Measurements from ENCODE around the gene AGO4. TPM values are rescaled to one million over a fixed set of nuclear protein-coding genes. Genes with fewer than 3 reads are reported as not detected.
"Not testable (repeated sequence)": the region's sequence is repeated elsewhere in the genome, so short reads cannot be mapped to it uniquely, and the experiment has no call there.

AGO4 gene
- total RNA-seq: 1 to 10 TPM; 3.9 to 6.5 TPM

- Mint-ChIP-seq H3K9me3 (no peaks in the 10 kb centered on the region), H3K27ac (peak within 1 kb of the TSS; percentile 17 to 83), H3K36me3 (peaks cover 0 to 5% of the 10 kb centered on the region in 2 donors)
- peak in 1 of 2 donors; percentile 35 for DNase-seq (ENCODE audit: low spot score in 2 of 2)
- ATAC-seq: peak; percentile 59 to 63
Measured at GRCh38 chr1:35807614-35808449, at the start of gene AGO4. Gene AGO4 (plus strand): TSS chr1:35808016. CDS start chr1:35808417, 401 bp downstream.

GRCh38 chr1:35762141-35762540 is 45.7 kb upstream of the AGO4 start:
- ATAC-seq (no peak), DNase-seq (ENCODE audit: low spot score in 2 of 2) (no peak)
- Mint-ChIP-seq H3K9me3 (no peaks in the 10 kb centered on the region), H3K27ac (no peak overlapping the region), H3K36me3 (peaks cover 31 to 41% of the 10 kb centered on the region in 2 donors)

- no peak for ATAC-seq
- Mint-ChIP-seq H3K9me3 (no peaks in the 10 kb centered on the region), H3K36me3 (peaks cover 26 to 41% of the 10 kb centered on the region in 2 donors), H3K27ac (no peak overlapping the region)
- no peak for DNase-seq (ENCODE audit: low spot score in 2 of 2)
Measured at GRCh38 chr1:35763201-35763600, 44.6 kb upstream of the AGO4 start.

DNA sequence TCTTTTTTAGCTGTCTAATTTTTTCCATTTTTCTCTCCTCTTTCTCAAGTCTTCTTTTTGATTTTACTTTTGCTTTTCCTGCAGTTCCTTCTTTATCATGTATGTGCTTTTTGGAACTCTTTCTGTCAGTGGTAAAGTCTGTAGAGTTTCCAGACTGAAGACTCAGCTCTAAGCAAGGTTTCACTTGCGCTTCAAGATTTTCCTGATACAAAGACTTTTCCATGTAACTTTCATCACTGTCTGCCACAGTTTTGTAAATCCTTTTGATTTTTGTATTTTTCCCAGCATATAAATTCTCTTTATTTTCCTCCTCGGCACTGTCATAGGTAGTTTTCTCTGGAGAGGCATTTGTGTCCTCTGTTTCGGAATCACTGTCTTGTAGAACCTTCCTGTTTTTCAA is 43.5 kb upstream of the AGO4 start:
- ATAC-seq (no peak), DNase-seq (ENCODE audit: low spot score in 2 of 2) (no peak)
- Mint-ChIP-seq H3K27ac (no peak overlapping the region), H3K36me3 (peaks cover 28 to 35% of the 10 kb centered on the region in 2 donors), H3K9me3 (no peaks in the 10 kb centered on the region)

DNA sequence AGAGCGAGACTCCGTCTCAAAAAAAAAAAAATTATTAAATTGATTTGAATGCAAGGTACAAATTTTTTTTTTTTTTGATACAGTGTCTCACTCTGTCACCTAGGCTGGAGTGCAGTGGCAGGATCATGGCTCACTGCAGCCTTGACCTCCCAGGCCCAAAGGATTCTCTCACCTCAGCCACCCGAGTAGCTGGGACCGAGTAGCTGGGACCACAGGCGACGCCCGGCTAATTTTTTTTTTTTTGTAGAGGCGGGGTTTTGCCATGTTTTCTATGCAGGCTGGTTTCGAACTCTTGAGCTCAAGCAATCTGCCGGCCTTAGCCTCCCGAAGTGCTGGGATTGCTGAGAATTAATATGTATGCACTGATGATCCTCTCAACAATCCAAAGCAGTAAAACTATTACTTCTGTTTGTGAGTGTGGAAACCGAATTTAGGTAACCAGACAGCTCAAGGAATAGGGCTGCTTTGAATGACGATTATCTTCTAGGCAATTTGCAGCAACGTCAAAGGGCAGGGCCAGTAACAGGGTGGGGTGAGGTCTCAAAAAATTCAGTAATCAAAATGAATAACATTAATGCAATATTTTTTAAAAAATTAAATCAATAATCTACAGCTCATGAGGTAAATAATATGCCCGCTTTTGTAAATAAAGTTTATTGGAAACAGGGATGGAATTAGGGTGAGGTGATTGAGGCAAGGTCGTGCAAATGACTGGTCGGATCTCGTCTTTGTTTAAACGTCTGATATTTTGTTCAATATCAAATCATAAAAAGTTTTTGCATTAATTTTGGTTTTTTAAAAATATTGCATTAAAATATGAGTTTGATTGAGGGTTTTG is 39.2 kb upstream of the AGO4 start:
- Mint-ChIP-seq H3K9me3 (no peaks in the 10 kb centered on the region), H3K36me3 (peaks cover 8 to 10% of the 10 kb centered on the region in 2 donors), H3K27ac (peak overlapping the region; percentile 34 to 89)
- no peak for ATAC-seq
- DNase-seq (ENCODE audit: low spot score in 2 of 2): no peak

- Mint-ChIP-seq H3K27ac (peak overlapping the region; percentile 34 to 89), H3K36me3 (peaks cover 2 to 7% of the 10 kb centered on the region in 2 donors), H3K9me3 (no peaks in the 10 kb centered on the region)
- peak; percentile 85 to 88 for DNase-seq (ENCODE audit: low spot score in 2 of 2)
- ATAC-seq: peak; percentile 84 to 86
Measured at GRCh38 chr1:35769188-35769758, 38.5 kb upstream of the AGO4 start.

DNA sequence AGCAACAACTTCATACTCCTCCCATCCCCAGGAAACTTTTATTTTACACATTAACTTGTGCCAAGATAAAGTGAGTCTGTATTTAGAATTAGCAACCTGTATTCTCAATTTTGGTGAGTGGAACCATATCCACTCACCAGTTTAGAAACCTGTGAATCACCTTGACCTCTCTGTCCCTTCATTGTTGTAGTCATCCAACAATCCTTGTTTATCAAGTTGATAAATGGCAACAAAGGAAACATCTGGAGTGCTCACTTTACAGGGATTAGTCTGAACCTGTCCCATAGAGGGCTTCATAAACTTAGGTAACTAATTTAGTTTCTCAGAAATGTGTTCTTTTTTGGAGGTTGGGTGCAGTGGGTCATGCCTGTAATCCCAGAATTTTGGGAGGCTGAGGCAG is 34.1 kb upstream of the AGO4 start:
- no peaks in the 10 kb centered on the region for H3K36me3 Mint-ChIP-seq
- DNase-seq (ENCODE audit: low spot score in 2 of 2): no peak
- H3K9me3 Mint-ChIP-seq: no peaks in the 10 kb centered on the region
- H3K27ac Mint-ChIP-seq: peak overlapping the region in 1 of 2 donors; percentile 22
- ATAC-seq: no peak

GRCh38 chr1:35776172-35776571 is 31.6 kb upstream of the AGO4 start:
- ATAC-seq; DNase-seq (ENCODE audit: low spot score in 2 of 2); H3K36me3 Mint-ChIP-seq; H3K27ac Mint-ChIP-seq; H3K9me3 Mint-ChIP-seq: not testable (repeated sequence)

- Mint-ChIP-seq H3K36me3 (no peaks in the 10 kb centered on the region), H3K27ac (no peak overlapping the region), H3K9me3 (no peaks in the 10 kb centered on the region)
- DNase-seq (ENCODE audit: low spot score in 2 of 2) (no peak), ATAC-seq (no peak)
Measured at GRCh38 chr1:35777109-35777508, 30.7 kb upstream of the AGO4 start.

- H3K36me3 Mint-ChIP-seq: no peaks in the 10 kb centered on the region
- no peaks in the 10 kb centered on the region for H3K9me3 Mint-ChIP-seq
- H3K27ac Mint-ChIP-seq: no peak overlapping the region
- ATAC-seq (no peak), DNase-seq (ENCODE audit: low spot score in 2 of 2) (no peak)
Measured at GRCh38 chr1:35783055-35783583, 24.7 kb upstream of the AGO4 start.

DNA sequence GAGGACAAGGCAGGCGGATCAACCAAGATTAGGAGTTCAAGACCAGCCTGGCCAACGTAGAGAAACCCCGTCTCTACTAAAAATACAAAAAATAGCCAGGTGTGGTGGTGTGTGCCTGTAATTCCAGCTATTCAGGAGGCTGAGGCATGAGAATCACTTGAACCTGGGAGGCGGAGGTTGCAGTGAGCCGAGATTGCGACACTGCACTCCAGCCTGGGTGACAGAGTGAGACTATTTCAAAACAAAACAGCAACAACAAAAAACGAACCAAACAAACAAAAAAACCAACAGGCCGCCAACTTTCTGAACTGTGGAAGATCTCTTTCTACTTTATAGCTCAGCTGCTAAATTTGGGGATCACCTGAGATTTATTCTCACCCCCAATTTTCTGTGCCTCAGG is 23.5 kb upstream of the AGO4 start:
- not testable (repeated sequence) for H3K9me3 Mint-ChIP-seq; DNase-seq (ENCODE audit: low spot score in 2 of 2)

DNA sequence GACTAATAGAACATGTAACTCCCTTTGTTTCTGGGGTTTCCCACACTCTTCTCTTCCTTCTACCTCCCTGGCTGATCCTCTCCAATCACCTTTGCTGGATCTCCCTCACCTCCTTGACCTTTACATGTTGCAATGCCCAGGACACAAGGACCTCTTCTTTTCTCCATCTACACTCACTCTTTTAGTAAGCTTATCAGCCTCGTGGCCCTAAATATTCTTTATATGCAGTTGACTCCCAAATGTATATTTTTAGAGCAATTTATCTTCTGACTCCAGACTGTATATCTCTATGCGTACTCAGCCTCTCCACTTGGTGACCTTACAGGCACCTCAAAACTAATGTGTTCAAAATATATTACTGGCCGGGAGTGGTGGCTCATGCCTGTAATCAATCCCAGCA is 19.7 kb upstream of the AGO4 start:
- ATAC-seq (no peak), DNase-seq (ENCODE audit: low spot score in 2 of 2) (no peak)
- Mint-ChIP-seq H3K27ac (no peak overlapping the region), H3K9me3 (no peaks in the 10 kb centered on the region), H3K36me3 (no peaks in the 10 kb centered on the region)

More for the DNA sequence above, 23.5 kb upstream of the AGO4 start:
- H3K36me3 Mint-ChIP-seq, H3K27ac Mint-ChIP-seq, ATAC-seq: not testable (repeated sequence)

GRCh38 chr1:35790670-35791069 is 17.1 kb upstream of the AGO4 start:
- DNase-seq (ENCODE audit: low spot score in 2 of 2): no peak
- no peak overlapping the region for H3K27ac Mint-ChIP-seq
- no peaks in the 10 kb centered on the region for H3K9me3 Mint-ChIP-seq
- H3K36me3 Mint-ChIP-seq: no peaks in the 10 kb centered on the region
- no peak for ATAC-seq

DNA sequence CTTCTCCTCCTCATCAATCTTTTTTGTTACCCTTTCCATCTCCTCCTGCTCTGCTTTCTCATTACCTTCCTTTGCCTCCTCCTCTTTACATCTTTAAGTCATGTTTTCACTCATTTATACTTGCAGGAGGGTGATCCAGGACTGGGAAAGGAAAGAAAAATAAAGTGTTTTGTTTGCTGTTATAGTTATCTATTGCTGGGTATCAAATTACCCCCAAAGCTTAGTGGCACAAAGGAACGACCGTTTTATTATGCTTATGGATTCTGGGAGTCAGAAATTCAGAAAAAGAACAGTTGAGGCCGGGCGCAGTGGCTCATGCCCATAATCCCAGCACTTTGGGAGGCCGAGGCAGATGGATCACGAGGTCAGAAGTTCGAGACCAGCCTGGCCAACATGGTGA is 12.5 kb upstream of the AGO4 start:
- Mint-ChIP-seq H3K9me3 (no peaks in the 10 kb centered on the region), H3K36me3 (no peaks in the 10 kb centered on the region), H3K27ac (peak overlapping the region in 1 of 2 donors; percentile 7)
- DNase-seq (ENCODE audit: low spot score in 2 of 2): no peak
- no peak for ATAC-seq

GRCh38 chr1:35797380-35797779 is 10.4 kb upstream of the AGO4 start:
- Mint-ChIP-seq H3K9me3 (no peaks in the 10 kb centered on the region), H3K27ac (no peak overlapping the region), H3K36me3 (no peaks in the 10 kb centered on the region)
- DNase-seq (ENCODE audit: low spot score in 2 of 2) (no peak), ATAC-seq (no peak)

DNA sequence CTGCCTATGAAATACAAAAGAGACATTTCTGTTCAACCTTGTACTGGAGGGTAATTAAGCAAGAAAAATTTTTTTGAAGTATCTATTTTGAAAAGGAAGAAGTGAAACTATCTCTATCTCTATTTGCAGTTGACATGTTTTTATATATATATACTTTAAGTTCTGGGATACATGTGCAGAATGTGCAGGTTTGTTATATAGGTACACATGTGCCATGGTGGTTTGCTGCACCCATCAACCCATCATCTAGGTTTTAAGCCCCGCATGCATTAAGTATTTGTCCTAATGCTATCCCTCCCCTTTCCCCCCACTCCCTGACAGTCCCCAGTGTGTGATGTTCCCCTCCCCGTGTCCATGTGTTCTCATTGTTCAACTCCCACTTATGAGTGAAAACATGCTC is 9.8 kb upstream of the AGO4 start:
- H3K9me3 Mint-ChIP-seq; H3K27ac Mint-ChIP-seq; ATAC-seq; H3K36me3 Mint-ChIP-seq; DNase-seq (ENCODE audit: low spot score in 2 of 2): not testable (repeated sequence)
